C4-2B (cell line): Measurements from ENCODE around the gene RAF1.
"Not testable (repeated sequence)": the region's sequence is repeated elsewhere in the genome, so short reads cannot be mapped to it uniquely, and the experiment has no call there.

Source experiments
- CTCF ChIP-seq: fragments of 450-650 bp; conservative IDR thresholded peaks from 2 replicates; pipeline ENCODE4 v1.5.1; 2017; ENCODE audit warnings: mild to moderate bottlenecking
- ZFX ChIP-seq: fragments of 450-650 bp; IDR thresholded peaks from 2 replicates; pipeline ENCODE4 v1.6.1; 2017

DNA sequence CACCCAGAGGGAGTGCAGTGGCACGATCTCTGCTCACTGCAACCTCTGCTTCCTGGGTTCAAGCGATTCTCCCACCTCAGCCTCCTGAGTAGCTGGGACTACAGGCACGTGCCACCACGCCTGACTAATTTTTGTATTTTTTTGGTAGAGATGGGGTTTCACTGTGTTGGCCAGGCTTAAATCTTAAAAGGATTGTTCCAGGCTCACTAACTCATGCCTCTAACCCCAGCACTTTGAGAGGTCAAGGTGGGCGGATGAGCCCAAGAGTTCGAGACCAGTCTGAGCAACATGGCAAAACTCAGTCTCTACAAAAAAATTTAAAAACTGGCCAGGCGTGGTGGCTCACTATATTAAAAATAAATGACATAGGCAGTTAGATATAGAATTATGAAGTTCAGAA, 33.1 kb downstream of the RAF1 start:
- not testable (repeated sequence) for TF ChIP-seq CTCF, ZFX
